ENCODE data around the gene TOM1.

TOM1 gene

GRCh38 chr22:35299673-35300499 is at the start of gene TOM1:
Gene TOM1 (plus strand): TSS chr22:35299894. CDS start chr22:35299929, 35 bp downstream.
- DNase-seq = peak; percentile 54

- DNase-seq = no peak
Measured at GRCh38 chr22:35250156-35250555, 49.5 kb upstream of the TOM1 start.

- DNase-seq = no peak
Measured at GRCh38 chr22:35253946-35254345, 45.7 kb upstream of the TOM1 start.

GRCh38 chr22:35257002-35257320 is 42.7 kb upstream of the TOM1 start:
- DNase-seq = no peak

- DNase-seq = no peak
Measured at GRCh38 chr22:35257321-35258190, 42.1 kb upstream of the TOM1 start, which contains the start of gene HMGXB4. Gene HMGXB4 (plus strand): TSS chr22:35257493. CDS start chr22:35262391, 4,898 bp downstream.

GRCh38 chr22:35258191-35258988 is 41.3 kb upstream of the TOM1 start:
- DNase-seq = no peak

GRCh38 chr22:35264986-35265385 is 34.7 kb upstream of the TOM1 start:
- DNase-seq = no peak

- no peak for DNase-seq
Measured at GRCh38 chr22:35266277-35266676, 33.4 kb upstream of the TOM1 start.

GRCh38 chr22:35269630-35270029 is 30.1 kb upstream of the TOM1 start:
- no peak for DNase-seq

- no peak for DNase-seq
Measured at GRCh38 chr22:35274154-35274871, 25.4 kb upstream of the TOM1 start.

- no peak for DNase-seq
Measured at GRCh38 chr22:35275580-35275979, 24.1 kb upstream of the TOM1 start.

GRCh38 chr22:35276019-35276418 is 23.7 kb upstream of the TOM1 start:
- DNase-seq = no peak

- no peak for DNase-seq
Measured at GRCh38 chr22:35288116-35288515, 11.6 kb upstream of the TOM1 start.

- DNase-seq = no peak
Measured at GRCh38 chr22:35292786-35293185, 6.9 kb upstream of the TOM1 start.

GRCh38 chr22:35296051-35296450 is 3.6 kb upstream of the TOM1 start:
- no peak for DNase-seq

- DNase-seq = no peak
Measured at GRCh38 chr22:35299217-35299672, 449 bp upstream of the TOM1 start.

GRCh38 chr22:35301372-35301874 is 1.7 kb downstream of the TOM1 start:
- no peak for DNase-seq

GRCh38 chr22:35303029-35303624 is 3.4 kb downstream of the TOM1 start:
- no peak for DNase-seq

- no peak for DNase-seq
Measured at GRCh38 chr22:35305525-35306070, 5.9 kb downstream of the TOM1 start.

- DNase-seq = no peak
Measured at GRCh38 chr22:35306350-35306967, 6.8 kb downstream of the TOM1 start.

GRCh38 chr22:35307372-35307771 is 7.7 kb downstream of the TOM1 start:
- no peak for DNase-seq
